Fibroblast of gingiva (primary cell): ENCODE data around the gene RAB11FIP2.

ENCODE experiments used
- DNase-seq: peaks from one replicate; pipeline ENCODE4 v3.0.0-alpha.2; 2011; ENCODE audit warnings: low read depth

RAB11FIP2 gene

DNA sequence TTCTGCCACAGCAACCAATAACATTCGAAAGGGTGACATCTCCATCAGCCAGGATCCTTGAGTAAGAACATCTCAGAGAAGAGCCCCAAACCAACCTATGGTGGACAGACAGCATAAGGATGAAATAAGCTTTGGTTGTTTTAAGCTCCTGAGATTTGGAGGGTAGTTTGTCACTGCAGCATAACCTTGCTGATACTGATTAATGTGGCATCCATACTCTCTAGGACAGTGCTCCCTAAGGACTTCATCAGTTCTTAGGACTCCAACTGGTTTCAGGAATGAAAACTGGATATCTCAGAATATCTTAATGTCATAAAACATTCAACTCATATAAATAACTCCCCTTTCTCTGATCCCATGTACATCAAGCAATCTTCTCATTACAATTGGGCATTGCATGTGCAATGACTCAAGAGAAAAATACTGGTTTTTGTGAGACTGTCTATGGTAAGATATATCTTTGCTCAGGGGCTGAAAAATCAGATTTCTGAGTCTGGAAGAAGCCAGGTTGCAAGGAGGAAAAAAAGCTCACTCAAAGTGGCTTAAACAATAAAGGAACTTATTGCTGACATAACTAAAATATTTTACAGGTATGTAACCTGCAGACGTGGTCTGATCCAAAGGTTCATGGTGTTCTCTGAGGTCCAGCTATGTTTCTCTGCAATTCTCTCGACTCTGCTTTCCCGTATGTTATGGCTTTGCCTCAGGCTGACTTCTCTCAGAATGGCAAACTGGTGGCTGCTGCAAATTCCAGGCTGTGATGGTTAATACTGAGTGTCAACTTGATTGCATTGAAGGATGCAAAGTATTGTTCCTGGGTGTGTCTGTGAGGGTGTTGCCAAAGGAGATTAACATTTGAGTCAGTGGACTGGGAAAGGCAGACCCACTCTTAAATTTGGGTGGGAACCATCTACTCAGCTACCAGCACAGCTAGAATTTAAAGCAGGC lies 65.7 kb downstream of the RAB11FIP2 start:
- no peak for DNase-seq

GRCh38 chr10:117980216-117980615 lies 66.5 kb downstream of the RAB11FIP2 start:
- peak; percentile 35 for DNase-seq

GRCh38 chr10:117972168-117972837 lies 74.4 kb downstream of the RAB11FIP2 start:
- no peak for DNase-seq

- DNase-seq = no peak
These were observed 75.8 kb downstream of the RAB11FIP2 start for GRCh38 chr10:117970962-117971361.

GRCh38 chr10:117969592-117969991 lies 77.1 kb downstream of the RAB11FIP2 start:
- no peak for DNase-seq

DNA sequence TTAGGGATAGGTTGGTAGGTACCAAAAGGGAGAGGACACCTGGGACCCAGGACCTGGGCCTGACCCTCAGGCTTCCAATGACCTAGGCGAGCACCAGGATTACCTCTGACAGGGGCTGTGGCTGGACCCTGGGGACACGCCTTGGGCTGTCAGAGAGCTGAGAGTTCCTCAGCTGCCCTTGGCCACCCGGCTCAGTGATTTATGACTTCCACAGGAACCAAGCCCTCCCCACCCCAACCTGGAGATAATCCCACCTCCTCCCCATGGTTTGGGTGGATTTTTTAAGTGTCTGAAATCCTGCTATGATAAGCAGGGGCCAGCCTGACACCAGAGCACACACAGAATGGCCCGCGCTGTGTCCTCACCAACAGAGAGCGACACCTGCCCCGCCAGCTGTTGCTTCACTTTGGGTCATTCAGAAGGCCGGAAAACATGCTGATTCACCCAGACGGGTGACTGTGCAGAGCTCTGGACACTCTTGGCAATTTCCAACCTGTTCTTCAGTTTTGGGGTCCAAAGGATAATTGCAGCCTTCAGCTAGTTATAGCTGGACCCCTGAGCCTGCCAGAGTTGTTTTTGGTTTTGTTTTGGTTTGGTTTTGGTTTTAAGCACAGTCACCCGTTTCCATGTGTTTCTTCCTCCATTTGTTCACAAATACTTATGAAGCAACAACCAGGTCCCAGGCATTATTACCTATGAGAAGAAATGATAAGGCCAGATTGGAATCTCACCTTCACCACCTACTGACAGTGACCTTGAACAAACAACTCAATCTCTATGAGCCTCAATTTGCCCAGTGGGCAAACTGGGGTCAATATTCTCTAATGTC lies 78.2 kb downstream of the RAB11FIP2 start:
- DNase-seq = no peak

DNA sequence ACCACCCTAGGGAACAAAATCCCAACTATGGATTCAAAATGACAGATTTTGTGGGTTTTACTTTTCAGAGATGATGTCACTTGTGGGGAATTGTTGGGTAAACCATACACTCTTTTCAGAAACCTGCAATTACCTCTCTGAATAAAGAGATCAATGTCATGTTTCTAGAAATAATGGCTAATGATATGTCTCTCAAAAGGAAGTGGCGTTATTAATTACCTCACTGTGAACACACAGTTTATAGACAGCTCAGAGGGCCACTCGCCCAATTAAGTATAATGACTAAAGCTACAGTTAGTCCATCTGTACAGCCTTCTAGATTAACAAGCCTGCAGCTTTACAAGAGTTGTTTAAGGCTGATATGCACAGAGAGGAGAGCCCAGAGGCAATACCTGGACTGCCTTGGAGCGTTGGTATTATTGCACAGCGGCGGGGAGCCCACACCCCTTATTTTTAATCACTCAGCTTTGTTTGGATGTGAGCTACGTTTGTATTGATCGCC lies 79.5 kb downstream of the RAB11FIP2 start:
- DNase-seq = no peak

GRCh38 chr10:117965984-117966383 lies 80.8 kb downstream of the RAB11FIP2 start:
- no peak for DNase-seq

DNA sequence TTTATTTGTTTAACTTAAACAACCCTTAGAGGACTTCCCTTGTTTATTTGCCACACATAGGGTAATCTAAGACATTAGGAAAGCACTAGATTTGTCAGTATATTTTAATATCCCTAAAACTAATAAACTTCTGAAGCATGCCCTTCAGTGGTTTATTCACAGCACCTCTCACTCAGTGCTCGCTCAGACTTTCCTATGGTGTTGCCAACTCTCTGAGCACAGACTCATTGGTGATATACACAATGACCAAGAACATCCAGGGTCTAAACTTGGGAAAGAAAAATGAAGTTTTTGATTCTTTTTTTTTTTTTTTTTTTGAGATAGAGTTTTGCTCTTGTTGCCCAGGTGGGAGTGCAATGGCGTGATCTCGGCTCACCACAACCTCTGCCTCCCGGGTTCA lies 82.2 kb downstream of the RAB11FIP2 start:
- peak; percentile 13 for DNase-seq

DNA sequence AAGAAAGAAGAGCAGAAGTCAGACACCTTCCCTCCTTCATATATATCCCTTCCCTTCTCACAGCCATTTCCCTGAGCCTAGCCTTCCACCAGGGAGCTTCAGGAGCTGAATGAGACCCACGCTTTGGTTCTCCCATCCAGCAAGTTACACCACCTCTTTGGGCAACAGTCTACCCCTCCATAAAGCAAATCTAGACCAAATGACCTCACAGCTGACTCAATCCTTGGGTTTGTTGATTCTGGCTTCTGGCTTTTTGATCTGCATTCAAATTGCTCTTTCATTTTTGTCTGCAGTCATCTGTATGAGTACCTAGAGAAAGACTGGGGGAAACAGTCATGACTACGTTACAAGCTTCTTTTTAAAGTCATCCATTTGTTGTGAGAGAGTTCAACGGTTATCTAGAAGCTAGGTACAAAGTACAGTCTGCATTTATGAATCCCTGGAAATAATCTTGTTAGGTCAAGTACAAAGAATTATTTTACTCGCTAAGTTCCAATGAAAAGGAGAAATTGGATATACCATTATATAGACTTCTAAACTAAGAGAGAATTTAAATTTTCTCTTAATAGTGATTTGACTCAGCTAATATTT lies 86.3 kb downstream of the RAB11FIP2 start:
- DNase-seq = peak; percentile 3

GRCh38 chr10:117956972-117957371 lies 89.8 kb downstream of the RAB11FIP2 start:
- DNase-seq = no peak

DNA sequence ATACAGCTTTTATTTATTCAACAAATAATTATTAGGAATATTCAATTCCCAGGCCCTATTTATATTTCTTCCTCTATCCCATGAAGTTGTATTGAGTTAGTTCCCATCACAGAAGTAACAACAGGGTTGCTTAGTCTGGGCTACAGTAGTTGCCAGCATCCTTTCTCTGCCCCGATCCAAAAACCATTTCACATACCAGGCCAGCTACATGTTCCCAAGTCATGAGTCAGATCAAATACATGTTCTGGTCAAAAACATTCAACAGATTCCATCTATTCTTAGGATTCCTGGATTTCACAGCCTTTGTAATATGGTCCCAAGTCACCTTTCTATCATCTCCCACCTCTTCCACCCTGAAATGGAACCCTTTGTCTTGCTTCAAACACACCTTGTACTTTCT lies 91.6 kb downstream of the RAB11FIP2 start:
- DNase-seq = no peak
